Immature natural killer cell (primary cell): ENCODE results near the gene RPL14. TPM values are rescaled to one million over a fixed set of nuclear protein-coding genes. Genes with fewer than 3 reads are reported as not detected.

Source experiments
- DNase-seq, 3 donors: peaks; one replicate each; pipeline ENCODE4 v3.0.0; 2022; ENCODE audit warnings: mixed read lengths in 1 of 3
- H3K27ac Mint-ChIP-seq, 6 donors: one replicate each; pipeline ENCODE4 v1.8.0; 2020; ENCODE audit warnings: mixed read lengths in 6 of 6, mild to moderate bottlenecking in 5 of 6, inconsistent platforms in 4 of 6, moderate library complexity in 3 of 6
- H3K27me3 Mint-ChIP-seq, 3 donors: one replicate each; pipeline ENCODE4 v1.8.0; 2020 to 2021; ENCODE audit warnings: low read depth in 3 of 3, mild to moderate bottlenecking in 3 of 3, mixed read lengths in 3 of 3, moderate library complexity in 3 of 3, inconsistent platforms in 1 of 3
- H3K36me3 Mint-ChIP-seq, 3 donors: one replicate each; pipeline ENCODE4 v1.8.0; 2020; ENCODE audit warnings: mixed read lengths in 3 of 3, inconsistent platforms in 2 of 3, mild to moderate bottlenecking in 2 of 3
- H3K4me1 Mint-ChIP-seq, 2 donors: one replicate each; pipeline ENCODE4 v1.8.0; 2020; ENCODE audit warnings: inconsistent platforms in 2 of 2, mild to moderate bottlenecking in 2 of 2, mixed read lengths in 2 of 2, moderate library complexity in 1 of 2
- H3K4me3 Mint-ChIP-seq, 5 donors: one replicate each; pipeline ENCODE4 v1.8.0; 2020; ENCODE audit warnings: mild to moderate bottlenecking in 5 of 5, mixed read lengths in 5 of 5, inconsistent platforms in 3 of 5, moderate library complexity in 3 of 5
- H3K9me3 Mint-ChIP-seq, 6 donors: one replicate each; pipeline ENCODE4 v1.8.0; 2020; ENCODE audit warnings: mild to moderate bottlenecking in 6 of 6, mixed read lengths in 6 of 6, inconsistent platforms in 4 of 6, moderate library complexity in 3 of 6
- polyA plus RNA-seq, 3 donors: library from polyadenylated mRNA; unstranded; fragments of 300-500 nt; fragmentation: Illumina TruSeq; gene quantifications; one replicate each; pipeline ENCODE4 v1.2.3, GENCODE V29; 2021

The RPL14 gene
- polyA plus RNA-seq, 3 donors from 2014 or later: 355 to 912 (median 682) TPM

DNA sequence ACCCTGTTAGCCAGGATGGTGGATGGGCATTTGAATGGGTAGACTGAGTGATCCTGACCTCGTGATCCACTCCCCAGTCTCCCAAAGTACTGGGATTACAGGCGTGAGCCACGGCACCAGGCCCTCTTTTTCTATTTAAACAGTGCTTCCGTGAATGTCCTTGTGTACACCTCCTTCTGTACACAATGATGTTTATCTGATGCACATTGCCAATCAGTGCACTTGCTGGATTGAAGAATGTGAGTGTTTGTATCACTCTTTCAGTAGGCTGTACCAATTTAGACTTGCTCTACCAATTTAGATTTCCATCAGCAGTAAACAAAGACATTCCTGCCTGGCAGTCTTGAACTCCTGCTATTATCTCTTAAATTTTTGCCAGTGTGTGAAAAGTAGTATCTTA lies 10.9 kb downstream of the RPL14 start:
- H3K9me3 Mint-ChIP-seq: no peaks in the 10 kb centered on the region
- peaks cover 3 to 28% (median 5%) of the 10 kb centered on the region in 3 donors for H3K36me3 Mint-ChIP-seq
- peaks cover 11 to 21% of the 10 kb centered on the region in 2 donors for H3K4me1 Mint-ChIP-seq
- H3K27me3 Mint-ChIP-seq: peaks cover 0 to 6% (median 0%) of the 10 kb centered on the region in 3 donors
- no peak overlapping the region for H3K4me3 Mint-ChIP-seq
- no peak for DNase-seq
- peak overlapping the region in 2 of 6 donors; percentile 35 to 52 for H3K27ac Mint-ChIP-seq

DNA sequence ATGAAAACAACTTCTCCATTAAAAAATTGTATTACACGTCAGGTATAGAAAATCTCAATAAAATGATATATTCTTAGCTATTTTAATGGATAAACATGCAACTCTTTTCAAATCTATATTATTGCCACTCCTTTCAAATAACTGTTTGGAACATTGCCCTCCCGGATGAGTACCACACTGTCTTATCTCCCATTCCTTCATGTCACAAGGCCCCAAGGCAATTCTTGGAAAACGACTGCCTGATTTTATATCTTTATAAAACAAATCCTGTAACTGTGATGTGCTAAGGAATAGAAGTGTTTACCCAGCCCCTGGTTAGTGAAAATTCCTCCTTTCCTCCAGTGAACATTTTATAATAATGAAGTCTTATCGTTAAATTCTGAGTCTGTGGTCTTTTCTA lies 13.6 kb downstream of the RPL14 start:
- no peak for DNase-seq
- Mint-ChIP-seq H3K27me3 (peaks cover 0 to 5% (median 3%) of the 10 kb centered on the region in 3 donors), H3K4me3 (no peak overlapping the region), H3K9me3 (no peaks in the 10 kb centered on the region), H3K36me3 (peaks cover 0 to 5% (median 0%) of the 10 kb centered on the region in 3 donors), H3K4me1 (no peaks in the 10 kb centered on the region), H3K27ac (no peak overlapping the region)

DNA sequence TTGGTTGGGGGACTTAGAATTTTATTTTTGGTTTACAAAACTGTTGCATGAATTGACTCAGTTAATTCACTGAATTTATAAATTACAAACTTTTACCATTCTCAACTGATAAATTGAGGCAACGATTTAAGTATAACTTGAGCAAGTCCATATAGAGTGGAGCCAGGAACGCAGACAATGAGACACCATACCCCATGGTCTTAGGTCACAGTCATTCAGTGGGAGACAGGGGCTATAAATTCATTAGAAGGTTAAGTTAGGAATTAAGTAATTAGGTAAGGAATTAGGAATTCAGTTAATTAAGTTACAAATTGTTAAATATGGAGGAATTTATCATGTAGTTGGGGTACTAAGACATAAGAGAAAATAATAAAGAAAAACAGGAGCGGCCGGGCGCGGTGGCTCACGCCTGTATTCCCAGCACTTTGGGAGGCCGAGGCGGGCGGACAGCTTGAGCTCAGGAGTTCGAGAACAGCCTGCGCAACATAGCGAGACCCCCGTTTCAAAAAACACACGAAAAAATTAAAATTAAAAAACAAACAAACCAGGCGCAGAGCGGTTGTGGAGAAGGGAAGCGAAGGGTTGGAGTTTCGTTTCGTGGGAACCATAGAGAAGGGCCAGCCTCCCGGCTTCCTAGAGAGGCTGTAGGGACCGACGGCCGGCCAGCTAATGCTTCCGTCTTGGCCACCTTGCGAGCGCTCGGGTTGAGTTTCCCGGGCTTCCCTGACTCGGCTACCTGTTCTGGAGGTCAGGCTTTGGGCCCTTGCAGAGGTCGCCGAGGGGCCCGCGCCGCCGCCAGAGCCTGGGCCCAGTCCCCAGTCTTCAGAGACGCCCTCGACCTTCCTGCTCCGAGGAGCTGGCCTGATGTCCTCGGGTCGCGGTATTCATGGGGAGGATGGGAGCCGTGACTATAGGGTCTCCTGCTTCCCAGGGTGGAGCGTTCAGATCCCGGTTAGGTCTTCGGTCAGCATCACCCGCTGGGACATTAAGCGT lies 19.6 kb downstream of the RPL14 start, which contains the start of gene ZNF619:
TSS of gene ZNF619 (plus strand) at position 645 of the 993 bp plus-strand sequence. CDS start 858 bp downstream, outside the sequence.
- H3K4me3 Mint-ChIP-seq: peak within 1 kb of the TSS; percentile 95 to 98 (median 97)

DNA sequence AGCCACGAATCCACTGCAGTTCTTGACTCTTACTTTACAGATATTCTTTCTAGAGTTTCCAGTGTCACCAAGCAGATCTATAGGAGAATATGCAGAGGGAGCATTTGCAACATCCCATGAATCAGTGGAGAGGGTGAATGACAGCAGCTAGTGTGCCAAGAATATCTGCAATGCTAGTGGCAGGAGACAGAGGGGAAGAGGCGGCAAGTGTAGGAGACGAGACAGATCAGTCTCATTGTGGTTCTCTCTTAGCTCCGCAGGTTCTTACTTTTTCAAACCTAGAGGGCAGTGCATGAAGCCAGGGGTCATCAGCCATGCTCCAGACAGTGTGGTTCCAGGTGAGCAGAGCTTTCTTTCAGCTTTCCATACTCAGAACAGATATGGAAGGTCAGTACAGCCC lies 20.5 kb downstream of the RPL14 start:
- H3K4me1 Mint-ChIP-seq: peaks cover 27 to 34% of the 10 kb centered on the region in 2 donors
- H3K4me3 Mint-ChIP-seq: peak overlapping the region; percentile 95 to 98 (median 97)
- DNase-seq: no peak
- H3K27me3 Mint-ChIP-seq: peaks cover 0 to 5% (median 3%) of the 10 kb centered on the region in 3 donors
- H3K27ac Mint-ChIP-seq: peak overlapping the region; percentile 92 to 99 (median 98)
- H3K36me3 Mint-ChIP-seq: peaks cover 12 to 21% (median 17%) of the 10 kb centered on the region in 3 donors
- no peaks in the 10 kb centered on the region for H3K9me3 Mint-ChIP-seq

More for the DNA sequence above, 19.6 kb downstream of the RPL14 start, which contains the start of gene ZNF619:
- Mint-ChIP-seq H3K4me1 (peaks cover 21 to 28% of the 10 kb centered on the region in 2 donors), H3K9me3 (no peaks in the 10 kb centered on the region), H3K36me3 (peaks cover 6 to 14% (median 11%) of the 10 kb centered on the region in 3 donors), H3K27ac (peak within 1 kb of the TSS; percentile 92 to 99 (median 98)), H3K27me3 (peaks cover 0 to 5% (median 3%) of the 10 kb centered on the region in 3 donors)
- peak; percentile 76 to 80 (median 77) for DNase-seq

DNA sequence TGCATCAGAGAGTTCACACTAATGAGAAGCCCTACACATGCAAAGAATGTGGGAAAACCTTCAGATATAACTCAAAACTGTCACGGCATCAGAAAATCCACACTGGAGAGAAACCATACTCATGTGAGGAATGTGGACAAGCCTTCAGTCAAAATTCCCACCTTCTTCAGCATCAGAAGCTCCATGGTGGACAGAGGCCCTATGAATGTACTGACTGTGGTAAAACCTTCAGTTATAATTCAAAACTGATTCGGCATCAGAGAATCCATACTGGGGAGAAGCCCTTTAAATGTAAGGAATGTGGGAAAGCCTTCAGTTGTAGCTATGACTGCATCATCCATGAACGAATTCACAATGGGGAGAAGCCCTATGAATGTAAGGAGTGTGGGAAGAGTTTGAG lies 30.0 kb downstream of the RPL14 start:
- DNase-seq: no peak
- peaks cover 4 to 15% (median 10%) of the 10 kb centered on the region in 6 donors for H3K9me3 Mint-ChIP-seq
- peaks cover 0 to 4% (median 0%) of the 10 kb centered on the region in 3 donors for H3K27me3 Mint-ChIP-seq
- no peak overlapping the region for H3K4me3 Mint-ChIP-seq
- H3K27ac Mint-ChIP-seq: no peak overlapping the region
- peaks cover 31 to 53% (median 41%) of the 10 kb centered on the region in 3 donors for H3K36me3 Mint-ChIP-seq
- H3K4me1 Mint-ChIP-seq: peaks cover 11 to 13% of the 10 kb centered on the region in 2 donors

DNA sequence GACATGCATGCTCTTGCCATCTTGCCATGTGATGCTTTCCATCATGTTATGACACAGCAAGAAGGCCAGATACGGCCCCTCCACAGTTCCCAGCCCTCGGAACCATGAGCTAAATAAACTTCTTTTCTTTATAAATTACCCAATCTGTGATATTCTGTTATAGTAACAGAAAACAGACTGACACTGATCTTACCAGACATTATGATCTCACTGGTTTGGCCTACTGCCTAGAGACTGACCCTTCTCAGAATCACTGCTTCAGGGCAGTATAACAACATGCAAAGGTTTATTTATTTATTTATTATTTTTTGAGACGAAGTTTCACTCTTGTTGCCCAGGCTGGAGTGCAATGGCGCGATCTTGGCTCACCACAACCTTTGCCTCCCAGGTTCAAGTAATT lies 33.8 kb downstream of the RPL14 start:
- H3K27ac Mint-ChIP-seq: no peak overlapping the region
- peaks cover 4 to 15% (median 10%) of the 10 kb centered on the region in 6 donors for H3K9me3 Mint-ChIP-seq
- H3K36me3 Mint-ChIP-seq: peaks cover 29 to 37% (median 34%) of the 10 kb centered on the region in 3 donors
- H3K4me1 Mint-ChIP-seq: peaks cover 0 to 2% of the 10 kb centered on the region in 2 donors
- no peak overlapping the region for H3K4me3 Mint-ChIP-seq
- H3K27me3 Mint-ChIP-seq: peaks cover 0 to 1% (median 0%) of the 10 kb centered on the region in 3 donors
- DNase-seq: no peak

DNA sequence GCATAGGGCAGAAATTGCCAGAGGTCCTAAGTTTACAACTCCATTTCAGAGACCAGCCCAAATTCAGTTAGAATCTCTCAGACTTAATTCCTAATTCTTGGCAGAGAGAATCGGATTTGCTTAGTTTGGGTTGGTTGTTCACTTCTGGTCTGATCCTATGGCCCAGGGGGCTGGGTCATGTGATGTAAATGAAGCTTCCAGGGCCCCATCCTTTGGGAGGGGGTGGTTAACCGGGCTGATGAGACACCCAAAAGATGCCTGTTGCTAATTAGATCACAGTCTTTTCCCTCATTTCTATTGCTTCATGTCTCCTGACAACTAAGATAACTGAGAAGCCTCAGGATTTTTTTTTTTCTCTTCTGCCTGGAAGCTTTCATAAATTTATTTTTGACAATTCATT lies 37.6 kb downstream of the RPL14 start:
- H3K27ac Mint-ChIP-seq: no peak overlapping the region
- peaks cover 6 to 13% (median 11%) of the 10 kb centered on the region in 3 donors for H3K36me3 Mint-ChIP-seq
- no peak overlapping the region for H3K4me3 Mint-ChIP-seq
- peaks cover 0 to 1% (median 0%) of the 10 kb centered on the region in 3 donors for H3K27me3 Mint-ChIP-seq
- no peaks in the 10 kb centered on the region for H3K9me3 Mint-ChIP-seq
- H3K4me1 Mint-ChIP-seq: no peaks in the 10 kb centered on the region
- no peak for DNase-seq

DNA sequence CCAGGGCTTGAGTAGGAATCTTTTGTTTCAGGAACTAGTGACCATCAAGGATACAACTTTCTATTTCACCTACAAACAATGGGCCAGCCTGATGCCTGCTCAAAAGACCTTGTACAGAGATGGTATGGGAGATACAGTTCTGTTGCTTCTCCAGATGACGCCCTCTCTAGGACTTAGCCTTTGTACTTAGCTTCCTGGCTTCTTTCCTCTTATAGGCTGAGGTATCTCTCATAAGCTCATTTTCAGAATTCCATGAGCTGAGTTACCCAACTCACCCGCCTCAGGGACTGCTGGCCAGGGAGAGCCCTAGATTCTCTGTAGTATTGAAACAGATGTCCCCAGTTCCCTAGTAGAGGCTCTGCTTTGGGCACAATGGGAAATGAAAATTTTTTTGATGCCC lies 40.1 kb downstream of the RPL14 start:
- H3K27me3 Mint-ChIP-seq: peaks cover 0 to 1% (median 0%) of the 10 kb centered on the region in 3 donors
- no peak overlapping the region for H3K27ac Mint-ChIP-seq
- no peak for DNase-seq
- no peaks in the 10 kb centered on the region for H3K9me3 Mint-ChIP-seq
- peaks cover 3 to 8% (median 8%) of the 10 kb centered on the region in 3 donors for H3K36me3 Mint-ChIP-seq
- no peaks in the 10 kb centered on the region for H3K4me1 Mint-ChIP-seq
- no peak overlapping the region for H3K4me3 Mint-ChIP-seq

DNA sequence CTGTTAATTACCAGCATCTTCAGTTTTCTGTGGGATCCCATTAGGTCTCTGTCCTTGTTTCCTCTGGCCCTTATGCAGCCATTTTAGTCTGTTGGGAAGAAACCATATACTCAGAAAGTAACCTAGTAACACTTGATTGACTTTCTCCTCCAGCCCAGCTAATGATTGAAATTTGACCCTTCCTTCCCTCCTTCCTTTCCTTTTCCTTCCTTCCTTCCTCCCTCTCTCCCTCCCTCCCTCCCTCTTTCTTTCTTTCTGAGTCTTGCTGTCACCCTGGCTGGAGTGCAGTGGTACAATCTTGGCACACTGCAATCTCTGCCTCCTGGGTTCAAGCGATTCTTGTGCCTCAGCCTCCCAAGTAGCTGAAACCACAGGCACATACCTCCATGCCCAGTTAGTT lies 42.8 kb downstream of the RPL14 start:
- DNase-seq: no peak
- peaks cover 3 to 8% (median 4%) of the 10 kb centered on the region in 3 donors for H3K36me3 Mint-ChIP-seq
- H3K27ac Mint-ChIP-seq: peak overlapping the region in 2 of 6 donors; percentile 40 to 72
- no peaks in the 10 kb centered on the region for H3K9me3 Mint-ChIP-seq
- H3K4me1 Mint-ChIP-seq: peaks cover 4 to 5% of the 10 kb centered on the region in 2 donors
- no peaks in the 10 kb centered on the region for H3K27me3 Mint-ChIP-seq
- no peak overlapping the region for H3K4me3 Mint-ChIP-seq

DNA sequence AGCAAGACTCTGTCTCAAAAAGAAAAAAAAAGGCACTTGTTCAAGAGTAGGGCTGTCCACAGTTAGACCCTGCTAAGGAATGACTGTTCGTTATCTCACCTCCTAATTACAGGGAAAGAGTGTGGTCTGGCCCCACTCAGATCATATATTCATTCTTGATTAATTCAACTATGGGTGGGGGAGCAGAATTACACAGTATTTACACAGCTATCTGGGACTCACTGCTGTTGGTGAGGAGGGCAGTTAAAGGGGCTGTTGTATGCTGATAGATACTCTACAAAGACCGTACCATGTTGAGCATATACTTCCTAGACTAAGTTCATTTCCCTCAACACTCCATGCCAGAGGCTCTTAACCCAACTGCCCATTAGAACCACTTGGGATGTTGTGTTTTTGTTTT lies 44.9 kb downstream of the RPL14 start:
- Mint-ChIP-seq H3K4me3 (no peak overlapping the region), H3K27me3 (peaks cover 0 to 2% (median 0%) of the 10 kb centered on the region in 3 donors), H3K4me1 (peaks cover 21 to 26% of the 10 kb centered on the region in 2 donors), H3K9me3 (no peaks in the 10 kb centered on the region), H3K27ac (no peak overlapping the region), H3K36me3 (peaks cover 0 to 6% (median 4%) of the 10 kb centered on the region in 3 donors)
- DNase-seq: no peak

DNA sequence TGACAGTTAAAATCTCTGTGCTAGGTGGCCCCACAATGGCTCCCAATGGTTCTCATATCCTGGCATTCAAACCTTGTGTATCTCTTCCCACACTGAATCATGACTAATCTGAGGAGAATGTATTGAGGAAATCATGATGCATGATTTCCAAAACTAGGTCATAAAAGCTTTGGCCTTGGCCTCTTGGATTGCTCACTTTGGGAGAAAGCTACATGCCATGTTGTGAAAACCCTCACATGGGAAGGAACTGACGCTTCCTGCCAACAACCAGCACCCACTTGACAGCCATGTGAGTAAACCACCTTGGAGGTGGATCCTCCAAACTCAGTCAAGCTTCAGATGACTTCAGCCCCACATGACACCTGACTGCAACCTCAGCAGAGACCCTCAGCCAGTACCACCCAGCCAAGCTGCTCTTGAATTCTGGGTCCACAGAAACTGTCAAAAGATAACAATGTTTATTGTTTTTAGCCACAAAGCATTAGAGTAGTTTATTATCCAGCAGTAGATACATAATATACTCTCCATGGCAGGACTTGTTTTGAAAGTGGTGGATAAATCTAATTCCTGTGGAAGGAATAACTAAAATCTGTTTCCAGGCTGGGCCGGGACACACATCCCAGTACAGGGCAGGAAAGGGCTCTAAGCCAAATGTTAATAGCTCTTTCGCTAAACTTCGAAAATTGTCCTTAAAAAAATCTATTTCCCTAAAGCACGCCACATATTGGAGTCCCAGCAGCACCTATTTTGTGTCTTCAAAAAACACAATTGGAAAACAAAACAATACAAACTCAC lies 47.7 kb downstream of the RPL14 start:
- Mint-ChIP-seq H3K36me3 (peaks cover 0 to 6% (median 4%) of the 10 kb centered on the region in 3 donors), H3K4me3 (peak overlapping the region; percentile 80 to 98 (median 97)), H3K9me3 (no peaks in the 10 kb centered on the region), H3K4me1 (peaks cover 21 to 27% of the 10 kb centered on the region in 2 donors), H3K27ac (peak overlapping the region; percentile 17 to 87 (median 61)), H3K27me3 (peaks cover 0 to 2% (median 0%) of the 10 kb centered on the region in 3 donors)
- no peak for DNase-seq

DNA sequence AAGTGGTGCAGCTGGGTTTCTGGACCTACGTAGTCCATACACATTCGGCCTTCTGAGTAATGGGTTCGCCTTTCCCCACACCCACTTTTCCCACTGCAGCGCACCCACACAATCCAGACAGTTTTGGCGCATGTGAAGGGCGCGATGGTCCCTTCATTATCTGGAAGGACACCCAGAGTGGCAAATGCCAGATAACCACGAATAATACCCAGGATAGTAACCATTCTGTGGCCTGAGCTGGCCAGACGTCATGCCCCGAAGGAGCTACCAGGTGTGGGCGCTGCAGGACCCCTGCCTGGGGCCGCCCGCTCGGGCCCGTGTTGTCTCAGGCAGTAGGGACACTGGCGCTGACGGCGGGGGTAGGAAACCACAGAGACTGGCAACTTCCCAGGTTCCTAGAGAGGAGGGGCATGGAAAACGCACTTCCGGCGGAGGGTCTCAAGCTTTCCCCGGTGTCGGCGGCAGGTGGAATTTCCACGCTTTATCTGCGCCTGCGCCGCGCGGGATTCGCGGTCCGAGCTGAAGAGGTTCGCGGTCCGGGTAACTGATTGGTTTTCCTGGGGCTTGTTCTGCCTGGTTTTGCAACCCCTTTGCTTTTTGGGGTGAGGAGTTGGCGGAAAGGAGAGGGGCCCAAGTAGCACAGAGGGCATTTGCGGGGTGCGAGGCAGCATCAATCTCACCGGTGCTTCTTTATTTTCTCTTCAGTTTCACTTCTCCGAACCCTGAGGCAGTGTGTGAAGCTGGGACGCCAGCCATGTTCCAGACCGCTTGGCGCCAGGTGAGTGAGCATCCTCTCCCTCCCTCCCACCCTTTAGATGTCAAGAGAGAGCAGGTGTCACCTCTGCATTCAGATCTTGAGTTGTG lies 48.7 kb downstream of the RPL14 start, which contains the start of gene ZNF620:
TSS of gene ZNF620 (plus strand) at position 441 of the 864 bp plus-strand sequence. CDS start at position 755, 314 bp downstream.
- Mint-ChIP-seq H3K4me3 (peak within 1 kb of the TSS; percentile 80 to 98 (median 97)), H3K36me3 (peaks cover under 1 to 12% (median 12%) of the 10 kb centered on the region in 3 donors), H3K9me3 (no peaks in the 10 kb centered on the region), H3K27me3 (peaks cover 0 to 2% (median 0%) of the 10 kb centered on the region in 3 donors), H3K27ac (peak within 1 kb of the TSS; percentile 64 to 89 (median 85)), H3K4me1 (peaks cover 21 to 27% of the 10 kb centered on the region in 2 donors)
- peak; percentile 45 to 54 (median 52) for DNase-seq
